SK-N-MC (cell line): ENCODE measurements around the gene NEDD4L.

ENCODE experiments used
- DNase-seq: peaks from one replicate; pipeline ENCODE4 v3.0.0-alpha.2; 2011; ENCODE audit warnings: low read depth, low spot score
- H3K27ac ChIP-seq: fragments of 200-600 bp; sonication (generic); 2 replicates; pipeline ENCODE4 v1.5.1; 2016; ENCODE audit warnings: mixed run types
- H3K36me3 ChIP-seq: fragments of 200-600 bp; sonication (generic); 2 replicates; pipeline ENCODE4 v1.6.1; 2017; ENCODE audit warnings: antibody characterized with exemption, low read length, mixed read lengths; ENCODE audit not compliant: insufficient read depth
- H3K4me3 ChIP-seq: fragments of 200-600 bp; sonication (generic); 2 replicates; pipeline ENCODE4 v1.5.1; 2016
- H3K9ac ChIP-seq: fragments of 200-600 bp; sonication (generic); 2 replicates; pipeline ENCODE4 v1.8.0; 2017; ENCODE audit warnings: mixed run types, mixed read lengths; ENCODE audit not compliant: insufficient read length
- H3K9me3 ChIP-seq: fragments of 200-600 bp; sonication (generic); 2 replicates; pipeline ENCODE4 v1.6.1; 2017; ENCODE audit warnings: low read depth, mild to moderate bottlenecking, antibody characterized with exemption, low read length, moderate library complexity, mixed read lengths
- EZH2 ChIP-seq: fragments of 200-600 bp; sonication (generic); IDR thresholded peaks from one replicate; pipeline ENCODE4 v1.6.1; 2017; ENCODE audit warnings: antibody characterized with exemption
- FOXP2 ChIP-seq: optimal IDR thresholded peaks from 2 replicates; pipeline ENCODE3; 2011; ENCODE audit warnings: mild to moderate bottlenecking, moderate library complexity; ENCODE audit not compliant: insufficient read depth; ENCODE audit errors: extremely low read length, control extremely low read depth
- POLR2AphosphoS5 ChIP-seq: IDR thresholded peaks from 2 replicates; pipeline ENCODE4 v1.6.1; 2012; ENCODE audit warnings: mild to moderate bottlenecking, low read depth, low read length, borderline replicate concordance

Gene NEDD4L

GRCh38 chr18:58034370-58034769 lies 9.7 kb upstream of the NEDD4L start:
- H3K27ac ChIP-seq, result no peak overlapping the region
- no peaks in the 10 kb centered on the region for H3K9me3 ChIP-seq
- no peak overlapping the region for H3K4me3 ChIP-seq
- no peaks in the 10 kb centered on the region for H3K36me3 ChIP-seq
- H3K9ac ChIP-seq, result no peak overlapping the region
- DNase-seq, result no peak
- TF ChIP-seq EZH2 (no peak), FOXP2 (no peak), POLR2AphosphoS5 (no peak)

GRCh38 chr18:58037163-58037562 lies 6.9 kb upstream of the NEDD4L start:
- no peak overlapping the region for H3K27ac ChIP-seq
- TF ChIP-seq EZH2, result no peak
- no peak for TF ChIP-seq FOXP2
- no peak for TF ChIP-seq POLR2AphosphoS5
- H3K9ac ChIP-seq, result no peak overlapping the region
- no peak for DNase-seq
- no peaks in the 10 kb centered on the region for H3K9me3 ChIP-seq
- no peaks in the 10 kb centered on the region for H3K36me3 ChIP-seq
- no peak overlapping the region for H3K4me3 ChIP-seq

- no peak overlapping the region for H3K9ac ChIP-seq
- TF ChIP-seq FOXP2 (no peak), POLR2AphosphoS5 (no peak), EZH2 (no peak)
- H3K27ac ChIP-seq, result no peak overlapping the region
Observed at GRCh38 chr18:58038063-58038462, 6.0 kb upstream of the NEDD4L start.

DNA sequence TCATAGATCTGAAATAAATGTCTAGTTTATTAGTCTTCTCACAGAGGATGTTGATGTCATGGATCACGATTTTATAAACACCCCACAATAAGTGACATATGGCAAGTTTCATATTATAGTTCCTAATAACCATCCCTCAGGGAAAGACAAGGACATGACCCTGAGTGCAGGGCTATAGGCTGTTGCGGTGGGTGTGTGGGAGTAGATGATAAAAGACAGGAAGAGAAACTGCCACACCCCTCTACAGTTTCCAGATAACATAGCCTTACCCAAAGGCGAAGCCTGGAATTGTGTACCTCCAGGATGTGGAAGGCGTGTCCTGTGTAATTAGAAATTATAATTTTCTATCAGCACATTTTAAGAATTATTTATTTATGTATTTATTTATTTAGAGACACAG lies 2.4 kb upstream of the NEDD4L start:
- TF ChIP-seq POLR2AphosphoS5 (no peak), FOXP2 (no peak), EZH2 (no peak)
- no peak for DNase-seq
- Histone ChIP-seq H3K4me3 (no peak overlapping the region), H3K9me3 (no peaks in the 10 kb centered on the region), H3K27ac (no peak overlapping the region), H3K9ac (no peak overlapping the region), H3K36me3 (no peaks in the 10 kb centered on the region)

More at GRCh38 chr18:58038063-58038462, 6.0 kb upstream of the NEDD4L start:
- DNase-seq, result no peak
- no peak overlapping the region for H3K4me3 ChIP-seq
- H3K9me3 ChIP-seq, result no peaks in the 10 kb centered on the region
- no peaks in the 10 kb centered on the region for H3K36me3 ChIP-seq

DNA sequence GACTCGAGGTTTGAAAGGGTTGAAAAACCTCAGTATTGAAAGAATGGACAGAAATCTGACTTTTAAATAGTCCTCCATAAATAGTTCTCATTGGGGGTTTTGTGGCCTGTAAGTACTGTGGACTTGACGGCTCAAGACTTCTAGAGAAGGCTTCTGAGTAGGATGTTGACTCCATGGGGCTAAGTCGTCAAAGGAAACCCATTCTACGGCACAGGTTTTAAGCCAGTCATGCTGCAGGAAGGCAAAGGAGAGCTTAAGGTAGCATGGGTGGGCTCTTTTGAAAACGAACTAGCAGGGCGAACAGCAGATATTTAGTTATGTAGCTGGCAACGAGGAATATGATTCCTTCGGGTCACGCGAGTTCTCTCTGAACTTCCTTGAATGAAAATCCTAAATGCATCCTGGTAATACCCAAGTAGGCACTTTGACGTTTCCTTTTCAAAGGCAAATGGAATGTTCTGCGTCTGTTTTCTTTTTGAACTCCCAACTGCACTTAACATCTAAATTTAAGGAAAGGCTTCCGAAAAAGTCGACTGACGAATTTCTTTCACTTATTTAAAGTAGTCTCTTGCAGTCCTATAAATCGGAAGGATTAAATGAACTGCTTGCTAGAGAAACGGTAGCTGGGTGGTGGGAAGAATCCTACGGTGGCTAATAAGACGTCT lies 1.1 kb upstream of the NEDD4L start:
- peak overlapping the region; percentile 86 for H3K4me3 ChIP-seq
- no peak for DNase-seq
- TF ChIP-seq EZH2 (no peak), POLR2AphosphoS5 (no peak), FOXP2 (no peak)
- no peaks in the 10 kb centered on the region for H3K36me3 ChIP-seq
- no peaks in the 10 kb centered on the region for H3K9me3 ChIP-seq
- H3K27ac ChIP-seq, result no peak overlapping the region
- peak overlapping the region; percentile 37 for H3K9ac ChIP-seq

- TF ChIP-seq FOXP2, result no peak
- no peak for TF ChIP-seq POLR2AphosphoS5
- no peak for TF ChIP-seq EZH2
- Histone ChIP-seq H3K9me3 (no peaks in the 10 kb centered on the region), H3K36me3 (no peaks in the 10 kb centered on the region), H3K4me3 (peak overlapping the region; percentile 86), H3K27ac (no peak overlapping the region), H3K9ac (no peak overlapping the region)
- DNase-seq, result no peak
Observed at GRCh38 chr18:58044370-58045241, 580 bp downstream of the NEDD4L start.

DNA sequence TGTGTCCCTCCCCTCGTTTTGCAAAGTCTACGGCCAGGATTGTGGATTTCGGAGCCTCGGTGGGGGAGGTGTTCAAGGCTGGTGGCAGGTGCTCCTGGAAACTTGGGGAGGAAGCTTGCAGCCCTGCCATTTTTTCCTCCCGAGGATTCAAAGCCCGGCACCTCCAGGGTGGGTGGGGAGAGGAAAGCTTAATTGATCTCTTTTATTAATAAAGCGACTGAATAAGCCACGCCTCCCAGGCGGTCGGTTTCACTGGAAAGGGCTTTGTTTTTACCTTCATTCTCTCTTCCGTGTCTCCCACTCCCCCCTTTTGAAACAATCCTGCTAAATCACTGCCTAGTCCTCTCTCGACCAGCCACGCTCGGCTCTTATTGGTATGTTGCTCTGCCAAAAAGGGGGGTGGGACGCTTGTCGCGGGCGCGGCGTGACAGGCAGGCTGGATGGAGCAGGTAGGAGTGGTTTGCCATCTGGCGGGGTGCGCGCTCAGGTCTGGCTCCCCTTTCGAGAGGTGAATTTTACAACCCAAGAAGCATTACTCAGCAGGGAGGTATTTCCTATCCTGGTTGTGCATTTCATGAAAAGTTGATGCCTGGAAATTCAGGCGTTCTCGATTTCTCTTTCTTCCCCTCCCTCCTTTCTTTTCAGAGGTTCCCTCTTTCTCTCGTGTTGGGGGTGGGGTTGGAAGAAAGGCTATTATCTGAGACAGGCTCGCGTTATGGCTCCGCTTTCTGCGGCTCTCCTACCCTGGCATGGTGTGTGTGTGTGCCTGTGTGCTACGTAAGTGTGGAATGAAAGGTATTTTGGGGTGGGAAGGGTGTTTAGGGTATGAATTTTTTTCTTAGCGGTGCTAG lies 1.4 kb downstream of the NEDD4L start:
- H3K27ac ChIP-seq, result no peak overlapping the region

More for the DNA sequence above, 1.4 kb downstream of the NEDD4L start:
- no peaks in the 10 kb centered on the region for H3K9me3 ChIP-seq
- TF ChIP-seq FOXP2, result no peak
- no peak for TF ChIP-seq POLR2AphosphoS5
- no peak for TF ChIP-seq EZH2
- H3K36me3 ChIP-seq, result no peaks in the 10 kb centered on the region
- DNase-seq, result no peak
- H3K4me3 ChIP-seq, result peak overlapping the region; percentile 86
- H3K9ac ChIP-seq, result no peak overlapping the region
